Activated T-cell treated with anti-CD3 and anti-CD28 coated beads, Interleukin-2, amount 50 U/mL, for 4 hours (primary cell): Measurements from ENCODE around the gene MYO7B. TPM values are rescaled to one million over a fixed set of nuclear protein-coding genes. Genes with fewer than 3 reads are reported as not detected.
"Not testable (repeated sequence)": the region's sequence is repeated elsewhere in the genome, so short reads cannot be mapped to it uniquely, and the experiment has no call there.

Source experiments
- ATAC-seq, 2 donors: fragments of 200-7000 bp; cut with Tn5 transposase; one replicate each; pipeline ENCODE4 v1.10.0; 2021
- DNase-seq: peaks from one replicate; pipeline ENCODE4 v3.0.0-alpha.2; 2020
- H3K27me3 Mint-ChIP-seq: one replicate; pipeline ENCODE4 v1.8.0; 2021; ENCODE audit warnings: low read depth, mixed read lengths
- H3K36me3 Mint-ChIP-seq: one replicate; pipeline ENCODE4 v1.8.0; 2022; ENCODE audit warnings: mixed read lengths; ENCODE audit not compliant: insufficient read depth
- H3K4me1 Mint-ChIP-seq: one replicate; pipeline ENCODE4 v1.8.0; 2021; ENCODE audit warnings: low read depth, mixed read lengths
- H3K4me3 Mint-ChIP-seq: one replicate; pipeline ENCODE4 v1.8.0; 2021; ENCODE audit warnings: mild to moderate bottlenecking, moderate library complexity, mixed read lengths
- H3K9me3 Mint-ChIP-seq: one replicate; pipeline ENCODE4 v1.8.0; 2021; ENCODE audit warnings: mixed read lengths
- total RNA-seq, 3 donors: library from RNA; stranded (reverse); gene quantifications; one replicate each; pipeline ENCODE4 v1.2.1, GENCODE V29; 2021

Gene MYO7B
- total RNA-seq, 3 donors from 2014 or later, result 0.16 to 0.68 (median 0.63) TPM

GRCh38 chr2:127514076-127514475 is 21.4 kb upstream of the MYO7B start:
- ATAC-seq, result no peak
- Mint-ChIP-seq H3K9me3 (no peaks in the 10 kb centered on the region), H3K4me1 (peaks cover 79% of the 10 kb centered on the region), H3K36me3 (peaks cover 38% of the 10 kb centered on the region), H3K27me3 (no peaks in the 10 kb centered on the region), H3K4me3 (no peak overlapping the region)
- DNase-seq, result no peak

DNA sequence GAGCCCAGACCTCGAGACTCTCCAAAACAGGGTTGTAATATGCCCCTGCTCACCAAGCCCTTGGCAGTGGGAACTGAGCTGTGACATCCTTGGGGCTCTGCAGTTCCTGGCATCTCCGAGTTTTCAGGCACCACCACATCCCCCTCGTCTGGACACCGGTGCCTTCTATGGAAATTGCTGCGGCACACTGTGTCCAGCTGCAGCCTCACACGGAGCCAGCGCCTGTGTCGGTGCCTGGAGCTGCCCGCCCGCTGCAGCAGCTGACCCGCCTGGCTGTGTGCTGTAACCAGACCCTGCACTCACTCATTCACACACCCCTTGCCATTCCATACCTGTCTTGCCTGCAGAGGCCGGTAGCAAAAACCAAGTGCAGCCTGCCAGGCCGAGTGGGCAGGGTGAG is 21.0 kb upstream of the MYO7B start:
- peaks cover 78% of the 10 kb centered on the region for H3K4me1 Mint-ChIP-seq
- H3K36me3 Mint-ChIP-seq, result peaks cover 39% of the 10 kb centered on the region
- no peak overlapping the region for H3K4me3 Mint-ChIP-seq
- ATAC-seq (no peak), DNase-seq (no peak)
- H3K27me3 Mint-ChIP-seq, result no peaks in the 10 kb centered on the region
- no peaks in the 10 kb centered on the region for H3K9me3 Mint-ChIP-seq

GRCh38 chr2:127515383-127515915 is 20.0 kb upstream of the MYO7B start:
- peaks cover 43% of the 10 kb centered on the region for H3K36me3 Mint-ChIP-seq
- H3K27me3 Mint-ChIP-seq, result no peaks in the 10 kb centered on the region
- H3K4me3 Mint-ChIP-seq, result no peak overlapping the region
- ATAC-seq (no peak), DNase-seq (no peak)
- no peaks in the 10 kb centered on the region for H3K9me3 Mint-ChIP-seq
- H3K4me1 Mint-ChIP-seq, result peaks cover 74% of the 10 kb centered on the region

GRCh38 chr2:127516041-127516762 is 19.3 kb upstream of the MYO7B start:
- H3K4me1 Mint-ChIP-seq, result peaks cover 68% of the 10 kb centered on the region
- ATAC-seq (no peak), DNase-seq (no peak)
- H3K27me3 Mint-ChIP-seq, result no peaks in the 10 kb centered on the region
- no peaks in the 10 kb centered on the region for H3K9me3 Mint-ChIP-seq
- no peak overlapping the region for H3K4me3 Mint-ChIP-seq
- peaks cover 40% of the 10 kb centered on the region for H3K36me3 Mint-ChIP-seq

GRCh38 chr2:127517465-127517864 is 18.0 kb upstream of the MYO7B start:
- no peak for DNase-seq
- Mint-ChIP-seq H3K36me3 (peaks cover 40% of the 10 kb centered on the region), H3K9me3 (no peaks in the 10 kb centered on the region), H3K4me3 (no peak overlapping the region), H3K4me1 (peaks cover 61% of the 10 kb centered on the region), H3K27me3 (no peaks in the 10 kb centered on the region)
- ATAC-seq, result no peak

DNA sequence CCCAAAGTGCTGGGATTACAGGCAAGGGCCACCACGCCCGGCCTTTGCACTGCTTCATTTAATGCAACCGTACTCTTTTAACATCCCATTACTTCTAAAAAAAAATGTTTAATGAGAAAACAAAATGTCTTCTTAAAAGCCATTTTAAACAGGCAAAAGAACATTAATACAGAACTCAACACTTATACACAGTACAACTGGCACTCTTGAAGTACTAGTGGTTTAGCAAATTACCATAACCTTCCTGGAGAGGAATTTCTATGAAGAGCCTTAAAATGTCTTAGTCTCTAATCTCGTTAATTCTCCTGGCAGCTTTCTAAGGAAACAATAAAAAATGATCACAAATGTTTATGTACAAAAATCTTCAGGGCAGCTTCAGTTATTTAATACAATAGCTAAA is 15.1 kb upstream of the MYO7B start:
- no peaks in the 10 kb centered on the region for H3K27me3 Mint-ChIP-seq
- H3K4me1 Mint-ChIP-seq, result peaks cover 51% of the 10 kb centered on the region
- DNase-seq, result no peak
- no peaks in the 10 kb centered on the region for H3K9me3 Mint-ChIP-seq
- ATAC-seq, result no peak
- peaks cover 30% of the 10 kb centered on the region for H3K36me3 Mint-ChIP-seq
- H3K4me3 Mint-ChIP-seq, result no peak overlapping the region

DNA sequence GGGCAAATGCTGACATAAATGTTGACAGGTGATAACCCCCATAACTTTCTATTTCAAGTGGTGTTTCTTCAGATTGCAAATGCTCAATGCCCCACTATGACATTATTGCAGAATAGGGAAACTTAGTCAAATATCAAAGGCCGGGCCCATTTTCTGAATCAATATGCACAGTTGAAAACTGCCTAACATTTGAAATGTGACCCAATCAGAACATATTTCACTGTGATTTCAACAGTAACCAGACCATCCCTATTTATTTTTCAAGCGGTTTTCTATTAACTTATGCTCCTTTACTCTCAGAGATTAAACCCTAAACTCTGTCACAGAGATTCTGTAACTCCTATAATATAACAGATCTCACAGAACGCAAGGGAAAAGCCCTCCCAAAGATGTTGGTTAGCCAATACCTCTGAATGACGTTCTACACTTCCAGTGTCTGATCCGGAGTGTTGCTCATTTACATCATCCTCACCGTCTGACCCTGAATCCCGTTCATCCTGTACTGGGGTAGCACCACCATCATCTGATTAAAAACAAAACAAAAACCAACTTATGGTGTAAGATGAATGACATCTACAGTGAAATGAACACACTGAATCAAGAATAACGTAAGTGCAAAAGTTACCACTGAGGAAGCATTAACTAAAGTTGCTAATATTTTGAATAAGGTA is 12.1 kb upstream of the MYO7B start:
- H3K36me3 Mint-ChIP-seq, result peaks cover 14% of the 10 kb centered on the region
- peaks cover 39% of the 10 kb centered on the region for H3K4me1 Mint-ChIP-seq
- H3K4me3 Mint-ChIP-seq, result peak overlapping the region; percentile 50
- H3K27me3 Mint-ChIP-seq, result no peaks in the 10 kb centered on the region
- no peak for ATAC-seq
- DNase-seq, result no peak
- H3K9me3 Mint-ChIP-seq, result no peaks in the 10 kb centered on the region

DNA sequence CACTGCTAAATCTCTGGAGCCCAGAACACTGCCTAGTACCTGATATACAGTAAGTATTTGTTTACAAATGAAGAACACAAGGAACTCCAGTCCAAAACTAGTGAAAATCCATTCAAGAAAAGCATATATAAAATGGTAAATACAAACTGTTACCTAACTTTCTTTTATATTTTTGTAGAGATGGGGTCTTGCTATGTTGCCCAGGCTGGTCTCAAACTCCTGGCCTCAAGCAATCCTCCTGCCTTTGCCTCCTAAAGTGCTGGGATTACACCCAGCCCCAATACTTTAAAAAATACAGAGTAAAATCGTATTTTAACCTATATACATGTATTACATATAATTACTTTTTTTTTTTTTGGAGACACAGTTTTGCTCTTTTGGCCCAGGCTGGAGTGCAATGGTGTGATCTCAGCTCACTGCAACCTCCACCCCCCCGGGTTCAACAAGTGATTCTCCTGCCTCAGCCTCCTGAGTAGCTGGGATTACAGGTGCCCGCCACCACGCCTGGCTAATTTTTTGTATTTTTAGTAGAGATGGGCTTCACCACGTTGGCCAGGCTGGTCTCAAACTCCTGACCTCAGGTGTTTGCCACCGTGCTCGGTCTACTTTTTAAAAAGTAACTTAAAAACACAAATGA is 11.2 kb upstream of the MYO7B start:
- ATAC-seq, H3K9me3 Mint-ChIP-seq, DNase-seq, H3K27me3 Mint-ChIP-seq: not testable (repeated sequence)
- Mint-ChIP-seq H3K4me1 (peaks cover 39% of the 10 kb centered on the region), H3K4me3 (peak overlapping the region; percentile 89), H3K36me3 (peaks cover 14% of the 10 kb centered on the region)

- no peak for DNase-seq
- H3K27me3 Mint-ChIP-seq, result no peaks in the 10 kb centered on the region
- H3K9me3 Mint-ChIP-seq, result no peaks in the 10 kb centered on the region
- peaks cover 6% of the 10 kb centered on the region for H3K36me3 Mint-ChIP-seq
- peaks cover 33% of the 10 kb centered on the region for H3K4me1 Mint-ChIP-seq
- ATAC-seq, result no peak
- peak overlapping the region; percentile 89 for H3K4me3 Mint-ChIP-seq
These were observed 9.8 kb upstream of the MYO7B start for GRCh38 chr2:127525691-127526131.

DNA sequence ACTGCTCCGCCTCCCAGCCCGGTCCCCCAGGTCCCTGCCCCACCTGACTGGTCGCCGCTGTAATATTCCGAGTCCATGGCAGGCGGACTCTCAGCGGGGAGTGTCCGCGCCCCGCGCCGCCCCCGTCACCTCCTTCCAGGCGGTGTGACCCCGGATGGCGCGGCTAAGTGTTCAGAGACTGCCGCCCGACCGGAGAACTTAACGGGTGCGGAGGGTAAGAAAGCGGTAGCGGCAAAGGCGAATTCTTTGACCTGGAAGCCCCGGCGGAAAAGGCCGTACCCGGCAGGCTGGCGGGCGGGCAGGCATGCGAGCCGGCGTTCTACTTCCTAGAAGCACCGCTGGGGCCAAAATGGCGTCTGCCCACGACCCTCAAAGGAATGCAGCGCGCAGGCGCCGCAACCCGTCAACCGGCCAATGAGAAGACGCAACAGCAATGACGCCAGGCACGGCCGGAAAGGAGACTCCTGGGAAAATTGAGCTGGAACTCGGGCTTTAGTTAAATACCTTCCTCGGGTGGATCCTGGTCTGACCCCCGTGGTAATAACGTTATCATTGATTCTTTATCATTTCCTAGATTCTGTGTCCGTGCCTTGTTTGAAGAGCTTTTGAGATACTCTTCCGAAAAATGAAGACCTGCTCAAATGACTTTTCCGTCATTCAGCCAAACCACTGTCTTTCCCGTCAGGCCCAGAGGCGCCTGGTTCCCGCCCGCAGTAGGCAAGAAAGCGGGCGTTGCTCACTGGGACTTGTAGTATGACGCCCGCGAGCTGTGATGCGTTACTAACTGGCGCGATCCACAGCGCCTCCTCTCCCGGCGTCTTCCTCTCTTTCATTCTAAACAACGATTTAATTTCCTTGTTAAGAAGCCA is 9.1 kb upstream of the MYO7B start, which contains the start of gene IWS1:
Gene IWS1 (minus strand): TSS at position 358 of the 869 bp plus-strand sequence. CDS start 281 bp downstream, at position 77.
- ATAC-seq, result peak; percentile 94 to 95
- no peaks in the 10 kb centered on the region for H3K27me3 Mint-ChIP-seq
- peaks cover 33% of the 10 kb centered on the region for H3K4me1 Mint-ChIP-seq
- peaks cover 5% of the 10 kb centered on the region for H3K36me3 Mint-ChIP-seq
- DNase-seq, result peak; percentile 86
- H3K4me3 Mint-ChIP-seq, result peak within 1 kb of the TSS; percentile 89
- no peaks in the 10 kb centered on the region for H3K9me3 Mint-ChIP-seq

DNA sequence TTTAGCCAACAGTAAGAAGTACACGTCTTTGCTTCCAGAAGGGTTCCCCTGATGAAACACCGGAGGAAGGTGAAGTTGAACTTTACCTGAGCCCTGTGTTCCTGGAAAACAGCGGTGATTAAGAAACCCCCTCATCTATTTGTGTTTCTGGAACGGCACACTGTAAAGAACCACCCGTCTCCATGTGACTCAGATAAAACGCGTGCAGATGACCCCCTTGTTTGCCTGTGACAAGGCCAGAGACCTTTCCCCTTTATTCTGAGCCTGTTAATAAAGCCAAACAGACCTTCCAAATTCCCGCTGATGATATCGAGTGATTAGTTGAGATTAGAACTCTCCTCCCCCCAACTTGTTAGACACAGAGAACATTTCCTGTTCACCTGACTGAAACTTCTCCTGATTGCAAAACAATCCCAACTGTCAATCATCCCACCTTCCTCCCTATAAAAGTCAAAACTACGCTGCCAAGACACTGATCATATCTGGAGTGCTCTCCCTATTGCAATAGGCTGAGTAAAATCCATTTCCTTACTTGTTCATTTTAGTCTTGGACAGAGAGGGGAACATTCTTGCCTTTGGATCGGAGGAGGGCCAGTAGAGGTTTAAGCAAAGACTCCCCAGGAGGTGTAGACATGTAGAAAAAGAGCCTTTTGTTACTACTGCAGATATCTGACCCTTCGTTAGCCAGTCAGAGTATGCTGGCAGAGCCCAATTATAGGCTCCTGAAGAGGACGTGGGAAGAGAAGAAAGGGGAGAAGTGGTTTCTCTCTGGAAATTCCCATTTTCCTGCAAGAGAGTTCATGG is 8.3 kb upstream of the MYO7B start:
- Mint-ChIP-seq H3K4me3 (peak overlapping the region; percentile 89), H3K36me3 (peaks cover 3% of the 10 kb centered on the region), H3K4me1 (peaks cover 30% of the 10 kb centered on the region), H3K9me3 (no peaks in the 10 kb centered on the region), H3K27me3 (no peaks in the 10 kb centered on the region)
- DNase-seq, result peak; percentile 14
- ATAC-seq, result peak; percentile 15 to 22

DNA sequence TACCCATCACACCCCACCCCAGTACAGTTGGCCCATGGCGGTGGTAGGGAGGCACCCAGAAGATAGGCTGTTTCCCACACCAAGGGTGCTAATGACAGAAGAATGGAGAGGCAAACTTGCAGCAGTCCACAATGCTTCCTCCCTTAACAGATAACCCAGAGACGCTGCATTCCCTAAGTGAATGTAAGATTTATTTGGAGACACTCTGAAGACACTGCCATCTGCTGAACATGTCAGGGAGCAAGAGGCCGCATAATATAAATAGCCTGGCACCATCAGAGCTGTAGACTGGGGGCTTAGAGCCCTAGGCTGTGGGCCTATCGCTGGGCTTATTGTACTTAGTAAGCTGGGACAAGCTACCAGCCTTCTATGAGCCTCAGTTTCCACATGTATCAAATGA is 7.0 kb upstream of the MYO7B start:
- Mint-ChIP-seq H3K4me1 (peaks cover 23% of the 10 kb centered on the region), H3K27me3 (no peaks in the 10 kb centered on the region), H3K36me3 (no peaks in the 10 kb centered on the region), H3K4me3 (no peak overlapping the region), H3K9me3 (no peaks in the 10 kb centered on the region)
- ATAC-seq (no peak), DNase-seq (no peak)

GRCh38 chr2:127529416-127529815 is 6.1 kb upstream of the MYO7B start:
- H3K9me3 Mint-ChIP-seq, H3K4me3 Mint-ChIP-seq, H3K27me3 Mint-ChIP-seq, ATAC-seq, DNase-seq, H3K36me3 Mint-ChIP-seq: not testable (repeated sequence)
- peaks cover 16% of the 10 kb centered on the region for H3K4me1 Mint-ChIP-seq
